GM21723 (cell line): Measurements from ENCODE around the gene ADORA2A.
A peak's percentile ranks its signal among the peaks of the same experiment; 100 is the strongest.

ENCODE experiments used
- ATAC-seq: cut with Tn5 transposase; IDR thresholded peaks from one replicate; pipeline ENCODE4 v1.9.1; 2021; ENCODE audit warnings: mild to moderate bottlenecking, moderate library complexity; ENCODE audit not compliant: unreplicated experiment

Gene ADORA2A

DNA sequence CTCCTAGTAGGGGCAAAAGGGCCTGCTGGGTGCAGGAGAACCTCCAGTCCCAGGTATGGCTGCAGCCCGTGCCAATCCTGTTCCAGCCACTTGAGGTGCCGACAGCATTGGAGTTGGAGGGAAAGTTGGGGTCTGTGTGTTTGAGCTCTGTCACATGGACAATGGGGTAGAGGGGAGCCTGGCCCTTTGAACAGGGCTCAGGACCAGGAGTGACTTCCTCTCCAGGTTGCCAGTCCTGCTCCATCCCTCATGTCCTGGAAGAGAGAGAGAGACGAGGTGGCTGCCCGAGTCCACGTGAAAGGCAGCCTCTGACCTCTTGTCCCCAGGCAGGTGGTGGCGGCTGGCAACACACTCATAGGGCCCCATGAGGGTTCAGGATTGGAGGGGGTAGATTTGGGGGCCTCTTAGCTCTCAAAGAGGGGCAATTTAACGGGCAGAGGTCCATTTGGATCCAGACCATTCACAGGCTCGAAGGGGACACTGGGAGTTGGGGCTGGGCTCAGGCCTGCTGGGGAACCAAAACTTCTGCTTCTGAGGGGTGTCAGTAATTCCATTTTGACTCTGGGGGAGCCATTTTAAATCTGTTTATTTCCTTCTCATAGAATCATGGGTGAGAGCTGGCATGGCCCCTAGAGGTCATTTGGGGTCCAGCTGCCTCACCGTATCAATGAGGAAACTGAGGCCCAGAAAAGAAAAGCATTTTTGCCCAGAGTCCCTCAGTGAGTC lies 4.1 kb downstream of the ADORA2A start:
- no peak for ATAC-seq

- ATAC-seq, result no peak
Measured at GRCh38 chr22:24432059-24432853, 4.9 kb downstream of the ADORA2A start.

GRCh38 chr22:24433001-24433827 lies 5.8 kb downstream of the ADORA2A start:
- no peak for ATAC-seq

- peak; percentile 67 for ATAC-seq
Measured at GRCh38 chr22:24433828-24434470, 6.5 kb downstream of the ADORA2A start.

DNA sequence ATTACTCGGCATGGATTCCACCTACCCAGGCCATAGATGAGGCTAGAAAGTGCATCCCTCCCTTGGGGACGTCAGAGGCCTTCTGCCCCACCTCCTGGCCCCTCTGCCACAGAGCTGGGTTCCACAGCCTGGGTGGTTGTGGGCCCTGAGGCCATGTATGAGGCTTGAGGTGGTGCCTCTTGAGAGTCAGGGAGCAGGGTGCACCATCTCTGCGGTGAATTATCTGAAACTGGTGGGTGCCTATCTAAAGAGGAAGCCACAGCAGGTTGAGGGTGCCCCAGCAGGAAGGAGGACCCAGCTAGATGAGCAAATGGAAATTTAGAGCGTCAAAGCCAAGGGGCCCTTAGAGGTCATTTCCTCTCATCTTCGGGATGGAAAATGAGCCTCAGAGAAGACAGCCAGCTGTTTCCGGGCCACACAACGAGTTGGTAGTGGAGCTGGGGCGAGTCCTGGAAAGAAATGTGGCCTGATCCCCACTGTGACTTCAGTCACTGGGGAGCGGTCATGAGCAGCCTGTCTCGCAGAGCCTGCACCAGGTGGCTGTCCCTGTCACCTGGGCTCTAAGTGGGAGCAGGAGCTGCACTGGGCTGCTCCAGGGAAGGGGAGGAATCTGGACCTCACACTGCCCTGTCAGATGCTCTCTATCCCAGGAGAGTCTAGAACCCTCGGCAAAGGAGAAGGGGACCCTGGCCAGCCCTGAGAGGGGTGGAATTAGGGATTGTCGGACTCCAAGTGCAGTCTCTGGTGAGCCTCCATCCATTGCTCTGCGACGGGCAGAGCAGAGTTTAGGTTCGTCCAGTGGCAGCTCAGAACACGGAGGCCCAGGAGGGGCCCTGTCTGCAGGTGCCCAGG lies 7.3 kb downstream of the ADORA2A start:
- ATAC-seq, result peak; percentile 42

DNA sequence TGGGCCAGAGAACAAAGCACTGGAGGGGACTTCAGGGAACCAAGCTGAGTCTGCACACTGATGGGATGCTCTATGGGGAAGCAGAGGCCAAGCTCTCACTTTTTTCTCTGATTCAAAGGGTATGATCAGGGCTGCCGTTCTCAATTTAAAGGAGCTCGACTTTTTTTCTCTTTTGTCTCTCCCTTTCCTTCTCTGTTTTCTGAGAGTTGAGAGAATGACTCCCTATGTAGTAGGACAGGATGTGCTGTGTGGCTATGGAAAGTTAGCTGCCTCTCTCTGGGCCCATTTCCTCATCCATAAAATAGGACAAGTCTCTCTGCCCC lies 7.9 kb downstream of the ADORA2A start:
- no peak for ATAC-seq

GRCh38 chr22:24435861-24436371 lies 8.5 kb downstream of the ADORA2A start:
- ATAC-seq, result no peak

DNA sequence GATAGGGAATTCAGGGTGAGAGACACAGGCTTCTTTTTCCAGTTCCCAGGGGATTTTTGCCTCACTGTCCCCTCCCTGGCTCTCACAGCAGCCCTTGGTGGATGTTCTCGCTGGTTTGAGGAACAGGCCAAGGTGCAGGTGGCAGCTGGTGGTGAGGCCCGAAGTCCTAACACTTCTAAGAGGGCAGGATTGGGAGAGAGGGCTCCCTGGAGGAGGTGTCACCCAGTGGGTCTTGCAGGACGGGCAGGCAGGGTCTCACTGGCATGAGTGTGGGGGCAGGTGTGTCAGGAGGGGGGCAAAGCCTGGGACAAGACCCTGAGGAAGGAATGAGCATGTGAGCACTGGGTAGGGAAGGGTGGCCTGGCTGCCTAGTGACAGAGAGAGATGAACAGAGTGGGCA lies 9.2 kb downstream of the ADORA2A start:
- ATAC-seq, result no peak

DNA sequence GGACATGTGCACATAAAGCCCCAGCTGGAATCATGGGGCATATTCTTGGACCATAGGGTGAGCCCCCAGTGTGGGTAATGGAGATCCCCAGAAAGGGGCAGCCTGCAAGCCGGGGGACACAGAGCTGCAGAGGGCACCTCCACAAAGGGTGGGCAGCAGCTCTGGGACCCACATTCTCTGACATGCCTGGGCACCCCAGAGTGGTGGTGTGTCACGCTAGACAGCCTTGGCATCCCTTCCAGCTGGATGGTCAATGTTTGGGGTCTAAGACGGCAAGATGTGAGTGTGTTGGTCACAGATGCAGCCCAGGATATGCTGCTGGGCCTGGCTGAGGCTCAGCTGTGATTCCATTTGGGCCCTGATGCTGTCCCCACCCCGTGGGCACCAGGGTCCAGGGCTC lies 9.7 kb downstream of the ADORA2A start:
- no peak for ATAC-seq

GRCh38 chr22:24437741-24438328 lies 10.4 kb downstream of the ADORA2A start:
- no peak for ATAC-seq

DNA sequence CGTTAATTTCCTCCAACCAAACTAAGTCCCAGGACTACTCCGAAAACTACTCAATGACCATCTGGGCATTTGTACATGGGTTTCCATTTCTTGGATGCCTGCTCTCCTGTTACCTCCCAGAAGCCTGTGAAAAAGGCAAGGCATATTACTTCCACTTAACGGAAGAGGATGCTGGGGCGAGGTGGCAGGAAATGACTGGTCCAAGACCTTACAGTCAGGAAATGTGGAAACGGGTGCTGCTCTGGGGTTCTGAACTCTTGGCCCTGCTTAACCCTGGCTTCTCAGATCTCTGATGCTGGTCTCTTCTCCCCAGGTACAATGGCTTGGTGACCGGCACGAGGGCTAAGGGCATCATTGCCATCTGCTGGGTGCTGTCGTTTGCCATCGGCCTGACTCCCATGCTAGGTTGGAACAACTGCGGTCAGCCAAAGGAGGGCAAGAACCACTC lies 12.9 kb downstream of the ADORA2A start:
- no peak for ATAC-seq

GRCh38 chr22:24440718-24441405 lies 13.5 kb downstream of the ADORA2A start:
- no peak for ATAC-seq

DNA sequence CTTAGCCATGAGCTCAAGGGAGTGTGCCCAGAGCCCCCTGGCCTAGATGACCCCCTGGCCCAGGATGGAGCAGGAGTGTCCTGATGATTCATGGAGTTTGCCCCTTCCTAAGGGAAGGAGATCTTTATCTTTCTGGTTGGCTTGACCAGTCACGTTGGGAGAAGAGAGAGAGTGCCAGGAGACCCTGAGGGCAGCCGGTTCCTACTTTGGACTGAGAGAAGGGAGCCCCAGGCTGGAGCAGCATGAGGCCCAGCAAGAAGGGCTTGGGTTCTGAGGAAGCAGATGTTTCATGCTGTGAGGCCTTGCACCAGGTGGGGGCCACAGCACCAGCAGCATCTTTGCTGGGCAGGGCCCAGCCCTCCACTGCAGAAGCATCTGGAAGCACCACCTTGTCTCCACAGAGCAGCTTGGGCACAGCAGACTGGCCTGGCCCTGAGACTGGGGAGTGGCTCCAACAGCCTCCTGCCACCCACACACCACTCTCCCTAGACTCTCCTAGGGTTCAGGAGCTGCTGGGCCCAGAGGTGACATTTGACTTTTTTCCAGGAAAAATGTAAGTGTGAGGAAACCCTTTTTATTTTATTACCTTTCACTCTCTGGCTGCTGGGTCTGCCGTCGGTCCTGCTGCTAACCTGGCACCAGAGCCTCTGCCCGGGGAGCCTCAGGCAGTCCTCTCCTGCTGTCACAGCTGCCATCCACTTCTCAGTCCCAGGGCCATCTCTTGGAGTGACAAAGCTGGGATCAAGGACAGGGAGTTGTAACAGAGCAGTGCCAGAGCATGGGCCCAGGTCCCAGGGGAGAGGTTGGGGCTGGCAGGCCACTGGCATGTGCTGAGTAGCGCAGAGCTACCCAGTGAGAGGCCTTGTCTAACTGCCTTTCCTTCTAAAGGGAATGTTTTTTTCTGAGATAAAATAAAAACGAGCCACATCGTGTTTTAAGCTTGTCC lies 14.3 kb downstream of the ADORA2A start:
- ATAC-seq, result no peak

DNA sequence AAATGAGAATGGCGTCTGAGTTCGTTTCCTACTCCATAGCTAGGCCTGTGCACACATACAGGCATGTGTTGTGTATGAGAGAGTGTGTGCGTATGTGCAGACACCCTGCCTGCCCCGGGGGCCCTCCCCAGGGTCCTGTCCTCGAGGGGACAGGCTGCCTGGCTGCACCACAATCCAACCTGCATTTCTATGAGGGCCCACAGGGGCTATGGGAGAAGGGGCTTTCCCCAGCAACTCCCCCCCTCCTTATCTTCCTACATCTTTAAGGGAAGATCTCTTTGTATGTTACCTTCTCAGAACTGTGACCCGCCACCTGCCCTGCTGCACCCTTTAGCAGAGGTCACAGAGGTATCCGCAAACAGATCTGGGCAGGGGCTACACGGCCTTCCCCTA lies 14.9 kb downstream of the ADORA2A start:
- no peak for ATAC-seq

DNA sequence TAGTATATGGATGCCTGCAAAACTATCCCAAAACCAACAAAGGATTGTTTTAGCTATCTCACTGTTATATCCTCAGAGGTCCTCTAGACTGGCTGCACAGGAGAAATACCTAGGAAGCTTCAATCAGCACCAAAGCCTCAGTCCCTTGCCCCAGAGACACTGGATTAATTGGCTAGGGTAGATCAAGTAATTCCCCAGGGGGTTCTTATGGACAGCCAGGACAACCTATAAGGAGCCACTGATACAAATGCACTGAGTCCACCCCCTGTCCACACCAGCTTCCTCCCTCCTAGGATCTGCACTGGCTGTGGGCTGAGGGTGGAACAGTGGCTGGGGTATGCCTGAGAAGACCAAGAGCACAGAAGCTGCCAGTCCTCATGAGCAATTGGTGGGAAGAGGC lies 16.3 kb downstream of the ADORA2A start:
- no peak for ATAC-seq

GRCh38 chr22:24444251-24444650 lies 16.9 kb downstream of the ADORA2A start:
- no peak for ATAC-seq

- ATAC-seq, result no peak
Measured at GRCh38 chr22:24444729-24445466, 17.5 kb downstream of the ADORA2A start.
